ENCODE measurements around the gene FMN1.

FMN1 gene

DNA sequence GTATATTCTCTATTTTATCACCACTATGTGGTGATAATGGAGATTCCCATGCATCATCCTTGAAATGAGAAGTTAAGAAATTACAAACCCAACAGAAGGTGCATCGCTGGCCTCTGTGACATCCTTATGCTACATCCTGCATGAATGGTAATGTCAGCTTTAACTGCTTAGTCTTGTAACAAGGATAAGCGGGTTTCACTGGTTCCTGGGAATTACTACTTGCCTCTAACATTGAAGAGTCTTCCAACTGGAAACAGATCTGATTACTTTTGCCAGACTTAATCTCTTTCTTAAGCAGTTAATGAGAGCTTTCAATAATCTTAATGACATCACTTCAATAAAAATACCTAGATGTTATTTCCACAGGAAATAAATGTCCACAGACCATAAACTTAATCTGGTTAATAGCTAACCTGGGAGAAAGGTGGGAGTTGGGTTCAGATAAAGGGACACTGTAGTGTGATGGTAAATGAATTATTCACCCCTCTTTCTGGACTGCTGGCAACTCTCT lies 44.0 kb downstream of the FMN1 start:
- H3K4me3 ChIP-seq (ENCODE audit: low read length): no peak overlapping the region
- TF ChIP-seq, protein P1, sequence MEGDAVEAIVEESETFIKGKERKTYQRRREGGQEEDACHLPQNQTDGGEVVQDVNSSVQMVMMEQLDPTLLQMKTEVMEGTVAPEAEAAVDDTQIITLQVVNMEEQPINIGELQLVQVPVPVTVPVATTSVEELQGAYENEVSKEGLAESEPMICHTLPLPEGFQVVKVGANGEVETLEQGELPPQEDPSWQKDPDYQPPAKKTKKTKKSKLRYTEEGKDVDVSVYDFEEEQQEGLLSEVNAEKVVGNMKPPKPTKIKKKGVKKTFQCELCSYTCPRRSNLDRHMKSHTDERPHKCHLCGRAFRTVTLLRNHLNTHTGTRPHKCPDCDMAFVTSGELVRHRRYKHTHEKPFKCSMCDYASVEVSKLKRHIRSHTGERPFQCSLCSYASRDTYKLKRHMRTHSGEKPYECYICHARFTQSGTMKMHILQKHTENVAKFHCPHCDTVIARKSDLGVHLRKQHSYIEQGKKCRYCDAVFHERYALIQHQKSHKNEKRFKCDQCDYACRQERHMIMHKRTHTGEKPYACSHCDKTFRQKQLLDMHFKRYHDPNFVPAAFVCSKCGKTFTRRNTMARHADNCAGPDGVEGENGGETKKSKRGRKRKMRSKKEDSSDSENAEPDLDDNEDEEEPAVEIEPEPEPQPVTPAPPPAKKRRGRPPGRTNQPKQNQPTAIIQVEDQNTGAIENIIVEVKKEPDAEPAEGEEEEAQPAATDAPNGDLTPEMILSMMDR (IDR thresholded peaks at IDR 0.05; ENCODE audit: insufficient read depth, low read depth, low read length, missing control alignments): no peak
- DNase-seq (ENCODE audit: low read depth): no peak

- DNase-seq (ENCODE audit: low read depth): peak; percentile 77
- TF ChIP-seq, protein P1 (IDR thresholded peaks at IDR 0.05; ENCODE audit: insufficient read depth, low read depth, low read length, missing control alignments): no peak
- H3K4me3 ChIP-seq (ENCODE audit: low read length): no peak overlapping the region
These were observed 44.6 kb downstream of the FMN1 start for GRCh38 chr15:33149919-33150318.

- TF ChIP-seq, protein P1 (IDR thresholded peaks at IDR 0.05; ENCODE audit: insufficient read depth, low read depth, low read length, missing control alignments): no peak
- no peak overlapping the region for H3K4me3 ChIP-seq (ENCODE audit: low read length)
- DNase-seq (ENCODE audit: low read depth): no peak
These were observed 46.3 kb downstream of the FMN1 start for GRCh38 chr15:33148129-33148751.

- DNase-seq (ENCODE audit: low read depth): no peak
- TF ChIP-seq, protein P1 (IDR thresholded peaks at IDR 0.05; ENCODE audit: insufficient read depth, low read depth, low read length, missing control alignments): no peak
- no peak overlapping the region for H3K4me3 ChIP-seq (ENCODE audit: low read length)
These were observed 48.5 kb downstream of the FMN1 start for GRCh38 chr15:33146051-33146450.

DNA sequence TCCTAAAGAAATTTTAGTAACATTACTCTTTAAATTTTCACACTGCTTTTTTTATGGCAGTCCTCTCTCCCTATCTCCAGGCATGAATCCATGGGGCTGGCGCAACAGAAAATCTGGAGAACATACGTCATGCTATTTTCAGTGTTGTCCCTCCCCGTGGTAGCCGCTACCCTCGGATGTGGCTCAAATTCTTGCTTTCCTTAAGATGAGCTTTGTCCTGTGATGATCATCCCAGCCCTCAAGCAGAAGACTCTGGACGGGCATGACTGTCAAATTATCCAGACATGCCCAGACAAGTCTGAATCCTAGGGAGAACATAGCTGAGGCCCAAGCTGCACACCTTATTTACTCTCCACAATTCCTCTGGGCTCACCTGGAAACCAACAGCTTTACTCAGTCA lies 49.1 kb downstream of the FMN1 start:
- DNase-seq (ENCODE audit: low read depth): peak; percentile 95
- TF ChIP-seq, protein P1 (IDR thresholded peaks at IDR 0.05; ENCODE audit: insufficient read depth, low read depth, low read length, missing control alignments): no peak
- H3K4me3 ChIP-seq (ENCODE audit: low read length): no peak overlapping the region

DNA sequence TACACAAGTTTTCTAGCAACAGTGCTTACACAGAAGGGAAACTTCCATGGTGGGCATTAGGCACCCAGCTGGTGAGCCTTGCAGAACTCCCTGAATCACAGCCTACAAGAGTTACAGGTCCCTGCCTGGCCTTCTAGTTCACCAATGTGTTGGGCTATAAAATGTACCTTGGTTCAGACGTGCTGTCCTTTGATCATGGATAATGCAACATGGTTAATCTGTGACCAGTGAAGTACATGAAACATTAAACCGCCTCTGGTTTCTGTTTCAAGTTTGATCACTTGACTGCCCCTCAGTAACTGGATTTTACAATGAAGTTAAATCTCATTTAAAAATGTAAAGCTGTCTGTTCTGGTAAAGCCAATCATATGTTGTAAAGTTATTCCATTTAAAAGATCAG lies 51.8 kb downstream of the FMN1 start:
- no peak for DNase-seq (ENCODE audit: low read depth)
- TF ChIP-seq, protein P1 (IDR thresholded peaks at IDR 0.05; ENCODE audit: insufficient read depth, low read depth, low read length, missing control alignments): no peak
- H3K4me3 ChIP-seq (ENCODE audit: low read length): no peak overlapping the region

DNA sequence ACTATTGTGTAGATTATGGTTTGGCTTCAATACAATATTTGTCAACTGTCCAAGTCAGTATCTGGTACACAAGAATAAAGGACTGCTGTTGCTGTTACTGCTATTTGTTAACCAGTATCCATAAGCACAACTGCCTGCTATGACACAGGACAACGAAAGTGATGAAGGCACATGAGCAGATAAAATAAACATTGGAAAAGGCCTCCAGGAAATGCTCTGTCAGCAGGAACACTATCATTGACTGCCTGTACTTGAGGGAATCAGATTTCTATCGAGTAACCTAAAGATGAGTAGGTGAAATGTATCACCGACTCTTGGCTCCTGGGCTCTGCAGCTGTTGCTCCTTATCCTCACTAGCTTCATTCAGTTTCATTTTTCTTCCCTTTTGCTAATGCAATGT lies 56.5 kb downstream of the FMN1 start:
- DNase-seq (ENCODE audit: low read depth): no peak

More for the DNA sequence above, 56.5 kb downstream of the FMN1 start:
- TF ChIP-seq, protein P1 (IDR thresholded peaks at IDR 0.05; ENCODE audit: insufficient read depth, low read depth, low read length, missing control alignments): no peak
- no peak overlapping the region for H3K4me3 ChIP-seq (ENCODE audit: low read length)

Data from epithelial cell of esophagus (primary cell).